Tibial nerve (tissue), 4 donors: ENCODE data around the gene NFX1.

ENCODE experiments used
- CTCF ChIP-seq, 5 experiments: fragments of 200-600 bp in 3 of 5; fragments of 450-650 bp in 2 of 5; sonication (generic) in 3 of 5; IDR thresholded peaks; one replicate each; pipeline ENCODE4 v1.5.1; 2016 to 2019; ENCODE audit warnings: antibody characterized with exemption in 5 of 5, mild to moderate bottlenecking in 3 of 5, moderate library complexity in 2 of 5
- EP300 ChIP-seq, 2 donors: sonication (generic); formaldehyde crosslinking; IDR thresholded peaks; one replicate each; pipeline ENCODE4 v1.6.1; 2017; ENCODE audit warnings: antibody characterized with exemption in 2 of 2, mild to moderate bottlenecking in 1 of 2
- POLR2A ChIP-seq, 2 donors: fragments of 450-650 bp; IDR thresholded peaks; one replicate each; pipeline ENCODE4 v1.6.1; 2017; ENCODE audit warnings: antibody characterized with exemption in 2 of 2, mild to moderate bottlenecking in 2 of 2, moderate library complexity in 2 of 2

- TF ChIP-seq CTCF (IDR thresholded peaks at IDR 0.05) (no peak), POLR2A (IDR thresholded peaks at IDR 0.05) (no peak), EP300 (IDR thresholded peaks at IDR 0.05) (no peak)
Measured at GRCh38 chr9:33350310-33350709, 60.0 kb downstream of the NFX1 start.
